Dedifferentiated amniotic fluid mesenchymal stem cell (primary cell): ENCODE results near the gene HNMT.
"Not testable (repeated sequence)": the region's sequence is repeated elsewhere in the genome, so short reads cannot be mapped to it uniquely, and the experiment has no call there.

Source experiments
- DNase-seq: peaks from one replicate; pipeline ENCODE4 v3.0.0-alpha.2; 2016; ENCODE audit errors: extremely low spot score

Gene HNMT

DNA sequence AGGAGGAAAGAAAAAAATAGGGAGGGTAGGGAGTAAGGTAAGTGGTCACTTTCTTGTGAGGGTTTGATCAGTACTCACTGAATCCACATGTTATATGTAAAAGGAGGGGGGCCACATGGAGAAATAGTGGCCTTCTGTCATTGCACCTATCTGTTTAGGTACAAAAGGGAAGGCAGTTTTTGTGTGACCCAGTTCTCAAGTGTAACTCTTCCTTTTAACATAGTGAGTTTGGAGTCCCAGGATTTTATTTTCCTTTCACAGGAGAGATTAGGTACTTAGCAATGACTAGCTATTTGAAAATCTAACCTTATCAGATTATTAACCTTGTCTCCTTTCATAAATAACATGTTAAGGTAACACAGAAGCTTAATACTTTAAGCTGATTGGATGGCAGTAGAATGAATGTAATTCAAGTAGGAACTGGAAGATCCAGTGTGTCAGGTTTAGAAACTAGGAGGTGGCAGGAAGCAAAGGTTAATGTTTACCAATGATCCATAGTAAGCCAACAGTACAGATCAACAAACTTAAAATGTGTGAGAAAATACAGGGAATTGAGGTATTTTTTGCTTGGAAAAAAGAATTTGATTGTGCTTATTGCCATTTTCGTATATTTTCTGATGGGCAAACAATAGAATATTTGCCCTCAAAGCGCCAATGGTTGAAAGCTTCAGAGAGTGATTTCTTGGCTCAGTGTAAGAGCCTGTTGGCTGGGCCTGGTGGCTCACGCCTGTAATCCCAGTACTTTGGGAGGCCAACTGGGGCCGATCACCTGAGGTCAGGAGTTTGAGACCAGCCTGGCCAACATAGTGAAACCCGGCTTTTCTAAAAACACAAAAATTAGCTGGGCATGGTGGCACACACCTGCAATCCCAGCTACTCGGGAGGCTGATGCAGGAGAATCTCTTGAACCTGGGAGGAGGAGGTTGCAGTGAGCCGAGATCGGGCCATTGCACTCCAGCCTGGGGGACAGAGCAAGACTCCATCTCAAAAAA lies 11.3 kb downstream of the HNMT start:
- DNase-seq: no peak

DNA sequence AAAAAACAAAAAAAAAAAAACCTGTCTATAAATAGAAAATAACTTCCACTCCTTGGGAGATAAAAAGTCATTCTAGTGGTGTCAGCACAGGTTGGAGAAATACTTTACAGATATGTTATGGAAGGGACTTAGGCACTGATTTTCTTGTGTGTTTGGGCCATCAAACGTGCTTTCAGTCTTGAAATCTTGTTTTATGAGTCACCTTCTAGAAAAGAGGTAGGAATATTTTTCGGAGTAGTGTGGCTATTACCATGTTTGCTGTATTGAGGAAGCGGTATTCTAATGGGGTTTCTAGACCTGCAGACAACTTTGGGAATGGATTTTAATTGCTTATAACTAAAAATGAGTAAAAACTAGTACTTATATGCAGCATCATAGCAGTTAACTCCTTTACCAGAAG lies 12.0 kb downstream of the HNMT start:
- DNase-seq: no peak

DNA sequence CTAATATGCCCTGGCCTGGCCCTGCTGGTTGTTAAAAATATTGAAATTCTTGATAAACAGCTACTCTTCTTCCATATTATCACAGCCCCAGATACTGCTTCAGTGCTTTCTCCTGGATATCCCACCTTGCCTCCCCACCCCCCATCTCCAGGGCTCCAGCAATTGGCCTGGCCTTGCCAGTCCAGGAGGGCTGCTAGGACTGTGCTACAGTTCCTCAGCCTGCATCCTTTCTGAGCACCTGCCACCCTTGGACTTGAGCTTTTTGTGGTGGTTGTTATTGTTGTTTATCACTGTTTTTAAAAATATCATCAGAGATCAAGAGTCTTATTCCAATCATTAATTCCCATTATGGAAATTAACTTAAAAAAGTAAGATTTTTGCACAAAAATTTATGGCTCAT lies 13.5 kb downstream of the HNMT start:
- no peak for DNase-seq

DNA sequence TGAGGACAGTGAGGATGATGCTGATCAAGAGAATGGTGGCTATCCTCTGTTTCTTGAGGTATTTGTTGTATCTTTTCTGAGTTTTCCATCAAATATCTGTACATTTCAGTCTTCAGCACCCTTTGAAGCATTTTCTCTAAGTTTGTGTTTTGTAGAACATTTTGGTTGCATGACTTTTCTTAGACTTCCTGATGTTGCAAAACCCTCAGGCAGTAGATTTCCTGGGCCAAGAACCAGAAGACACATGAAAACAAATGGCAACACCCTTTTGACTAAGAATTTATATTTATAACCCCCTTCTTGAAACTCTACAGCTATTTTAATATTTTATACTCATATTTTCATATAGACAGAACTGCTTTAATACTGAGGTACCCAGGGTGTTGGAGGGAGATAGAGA lies 16.2 kb downstream of the HNMT start:
- DNase-seq: peak; percentile 35

DNA sequence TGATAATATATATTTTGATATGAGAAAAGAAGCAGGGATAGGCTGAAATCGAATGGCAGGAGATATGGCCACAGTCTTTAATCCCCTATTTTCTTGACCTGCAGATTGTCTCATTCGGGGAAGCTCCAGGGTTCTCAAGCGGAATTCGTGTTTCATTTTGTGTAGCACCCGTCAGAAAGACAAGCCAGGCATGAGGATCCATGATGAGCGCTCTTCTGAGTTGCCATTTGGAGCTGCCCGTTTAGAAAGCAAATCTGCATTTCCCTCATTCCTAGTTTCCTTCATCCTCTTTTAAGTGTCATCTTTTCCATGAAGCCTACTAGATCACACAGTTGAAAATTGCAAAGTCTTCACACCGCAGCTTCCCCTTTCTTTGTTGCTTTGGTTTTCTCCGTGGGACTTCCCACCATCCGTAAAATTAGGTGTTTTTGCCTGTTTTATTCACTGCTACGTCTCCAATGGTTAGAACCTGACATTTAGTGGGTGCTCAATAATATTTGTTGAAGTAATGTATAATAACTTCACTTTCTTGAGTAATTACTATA lies 16.9 kb downstream of the HNMT start:
- DNase-seq: no peak

DNA sequence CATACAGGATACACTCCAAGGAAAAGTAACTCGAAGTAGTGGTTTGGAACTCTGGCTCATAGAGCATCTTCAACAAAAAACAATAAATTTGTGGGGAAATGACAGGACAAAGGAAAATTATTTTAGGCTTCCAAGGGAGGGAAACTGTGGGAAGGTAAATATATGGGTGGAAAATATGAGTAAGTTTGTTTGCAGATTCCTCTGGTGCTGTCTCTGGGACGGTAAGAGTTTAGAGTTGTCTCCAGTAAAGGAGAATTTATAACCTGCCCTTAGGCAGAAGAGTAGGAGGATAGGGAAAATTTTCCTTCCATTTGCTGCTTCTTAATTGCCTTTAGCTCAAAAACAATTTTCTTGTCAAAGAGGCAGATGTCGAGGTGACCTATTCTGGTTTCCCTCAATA lies 19.3 kb downstream of the HNMT start:
- DNase-seq: no peak

DNA sequence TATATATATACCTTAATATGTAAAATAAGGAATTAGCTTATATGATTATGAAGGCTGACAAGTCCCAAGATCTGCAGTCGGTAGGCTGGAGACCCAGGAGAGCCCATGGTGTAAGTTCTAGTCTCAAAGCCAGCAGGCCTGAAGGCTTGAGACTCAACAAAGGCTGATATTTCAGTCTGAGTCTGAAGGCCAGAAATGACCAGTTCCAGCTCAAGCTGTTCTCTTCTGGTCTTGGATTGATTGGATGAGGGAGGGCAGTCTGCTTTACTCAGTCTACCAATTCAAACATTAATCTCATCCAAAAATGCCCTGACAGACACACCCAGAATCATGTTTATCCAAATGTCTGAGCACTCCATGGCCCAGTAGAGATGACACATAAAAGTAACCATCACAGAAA lies 22.0 kb downstream of the HNMT start:
- no peak for DNase-seq

DNA sequence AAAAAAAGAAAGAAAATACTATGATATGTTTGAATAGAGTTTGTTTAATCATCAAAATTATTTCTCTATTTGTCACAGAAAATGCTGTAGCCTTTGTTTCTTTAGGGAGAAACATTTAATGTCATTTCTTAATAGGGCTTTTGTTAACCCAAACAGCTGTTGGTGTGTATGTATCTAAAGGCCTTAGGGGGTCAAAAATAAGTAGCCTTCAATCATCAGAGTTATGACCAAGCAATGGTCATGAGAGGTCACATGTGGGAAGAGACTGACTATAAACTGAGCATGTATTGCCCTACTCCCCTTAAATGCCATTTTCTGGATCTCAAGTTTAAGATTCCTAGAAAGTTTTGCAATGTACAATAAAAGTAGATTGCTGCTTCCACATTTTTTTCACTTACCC lies 22.7 kb downstream of the HNMT start:
- no peak for DNase-seq

DNA sequence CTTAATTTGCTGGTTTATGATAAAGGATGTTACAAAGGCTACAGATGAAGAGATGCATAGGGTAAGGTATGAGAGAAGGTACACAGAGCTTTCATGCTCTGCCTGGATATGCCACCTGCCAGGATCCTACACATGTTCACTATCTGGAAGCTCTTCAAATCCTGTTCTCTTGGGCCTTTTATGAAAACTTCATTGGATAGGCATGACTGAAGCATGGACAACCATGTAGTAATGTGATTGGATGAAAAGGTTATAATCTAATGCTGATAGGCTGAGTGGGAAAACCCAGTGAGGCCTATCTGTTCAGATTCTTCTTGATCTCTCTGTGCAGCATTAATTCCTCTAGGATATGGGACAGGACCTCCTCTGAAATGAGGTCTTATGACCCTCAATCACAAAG lies 26.8 kb downstream of the HNMT start:
- DNase-seq: no peak

DNA sequence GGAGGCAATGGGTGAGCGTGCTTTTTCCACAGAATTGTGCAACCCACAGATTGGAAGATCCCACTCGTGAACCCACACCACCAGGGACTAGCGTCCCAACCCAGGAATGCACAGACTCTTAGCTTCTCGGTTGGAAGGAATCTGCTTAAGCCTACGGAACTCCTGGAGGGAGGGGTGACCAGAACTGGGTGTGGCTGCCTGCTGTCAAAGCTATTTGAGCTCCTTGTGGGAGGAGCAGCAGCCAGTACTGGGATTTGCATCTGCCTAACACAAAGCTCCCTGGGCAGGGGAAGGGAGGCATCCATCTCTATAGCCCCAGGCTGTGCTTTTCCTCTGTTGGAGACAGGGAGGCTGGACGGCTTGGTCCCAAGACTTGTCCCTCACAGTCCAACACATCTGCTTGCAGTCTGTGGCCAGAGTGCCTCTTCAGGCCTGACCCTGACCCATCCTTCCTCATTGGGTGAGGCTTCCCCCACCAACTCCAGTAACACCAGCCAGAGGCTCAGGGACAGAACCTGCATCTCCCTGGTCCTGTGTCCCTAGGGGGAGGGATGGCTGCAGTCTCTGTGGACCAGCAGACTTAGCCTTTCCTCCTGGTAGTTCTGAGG lies 27.9 kb downstream of the HNMT start:
- no peak for DNase-seq

DNA sequence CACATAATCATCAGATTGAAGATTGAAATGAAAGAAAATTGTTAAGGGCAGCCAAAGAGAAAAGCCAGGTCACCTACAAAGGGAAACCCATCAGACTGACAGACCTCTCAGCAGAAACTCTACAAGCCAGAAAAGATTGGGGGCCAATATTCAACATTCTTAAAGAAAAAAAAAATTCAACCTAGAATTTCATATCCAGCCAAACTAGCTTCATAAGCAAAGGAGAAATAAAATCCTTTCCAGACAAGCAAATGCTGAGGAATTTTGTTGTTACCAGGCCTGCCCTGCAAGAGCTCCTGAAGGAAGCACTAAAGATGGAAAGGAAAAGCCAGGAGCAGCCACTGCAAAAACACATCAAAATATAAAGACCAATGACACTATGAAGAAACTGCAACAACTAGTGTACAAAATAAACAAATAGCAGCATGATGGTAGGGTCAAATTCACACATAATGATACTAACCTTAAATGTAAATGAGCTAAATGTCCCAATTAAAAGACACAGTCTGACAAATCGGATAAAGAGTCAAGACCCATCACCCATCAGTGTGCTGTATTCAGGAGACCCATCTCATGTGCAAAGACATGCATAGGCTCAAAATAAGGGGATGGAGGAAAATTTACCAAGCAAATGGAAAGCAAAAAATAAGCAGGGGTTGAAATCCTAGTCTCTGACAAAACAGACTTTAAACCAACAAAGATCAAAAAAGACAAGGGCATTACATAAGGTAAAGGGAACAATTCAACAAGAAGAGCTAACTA lies 29.6 kb downstream of the HNMT start:
- not testable (repeated sequence) for DNase-seq

DNA sequence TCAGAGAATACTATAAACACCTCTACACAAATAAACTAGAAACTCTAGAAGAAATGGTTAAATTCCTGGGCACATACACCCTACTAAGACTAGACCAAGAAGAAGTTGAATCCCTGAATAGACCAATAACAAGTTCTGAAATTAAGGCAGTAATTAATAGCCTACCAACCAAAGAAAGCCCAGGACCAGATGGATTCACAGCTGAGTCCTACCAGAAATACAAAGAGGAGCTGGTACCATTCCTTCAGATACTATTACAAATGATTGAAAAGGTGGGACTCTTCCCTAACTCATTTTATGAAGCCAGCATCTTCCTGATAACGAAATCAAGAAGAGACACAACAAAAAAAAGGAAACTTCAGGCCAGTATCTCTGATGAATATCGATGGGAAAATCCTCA lies 31.1 kb downstream of the HNMT start:
- not testable (repeated sequence) for DNase-seq

DNA sequence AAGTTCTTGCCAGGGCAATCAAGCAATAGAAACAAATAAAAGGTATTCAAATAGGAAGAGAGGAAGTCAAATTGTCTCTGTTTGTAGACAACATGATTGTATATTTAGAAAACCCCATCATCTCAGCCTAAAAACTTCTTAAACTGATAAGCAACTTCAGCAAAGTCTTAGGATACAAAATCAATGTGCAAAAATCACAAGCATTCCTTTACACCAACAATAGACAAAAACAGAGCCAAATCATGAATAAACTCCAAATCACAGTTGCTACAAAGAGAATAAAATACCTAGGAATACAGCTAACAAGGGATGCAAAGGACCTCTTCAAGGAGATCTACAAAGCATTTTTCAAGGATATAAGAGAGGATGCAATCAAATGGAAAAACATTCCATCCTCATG lies 31.9 kb downstream of the HNMT start:
- DNase-seq: not testable (repeated sequence)

DNA sequence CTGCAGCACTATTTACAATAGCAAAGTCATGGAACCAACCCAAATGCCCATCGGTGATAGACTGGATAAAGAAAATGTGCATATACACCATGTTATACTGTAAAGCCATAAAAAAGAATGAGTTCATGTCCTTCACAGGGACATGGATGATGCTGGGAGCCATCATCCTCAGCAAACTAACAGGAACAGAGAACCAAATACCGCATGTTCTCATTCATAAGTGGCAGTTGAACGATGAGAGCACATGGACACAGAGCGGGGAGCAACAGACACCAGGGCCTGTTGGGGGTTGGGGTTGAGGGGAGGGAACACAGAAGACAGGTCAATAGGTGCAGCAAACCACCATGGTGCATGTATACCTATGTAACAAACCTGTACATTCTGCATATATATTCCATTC lies 33.5 kb downstream of the HNMT start:
- no peak for DNase-seq

DNA sequence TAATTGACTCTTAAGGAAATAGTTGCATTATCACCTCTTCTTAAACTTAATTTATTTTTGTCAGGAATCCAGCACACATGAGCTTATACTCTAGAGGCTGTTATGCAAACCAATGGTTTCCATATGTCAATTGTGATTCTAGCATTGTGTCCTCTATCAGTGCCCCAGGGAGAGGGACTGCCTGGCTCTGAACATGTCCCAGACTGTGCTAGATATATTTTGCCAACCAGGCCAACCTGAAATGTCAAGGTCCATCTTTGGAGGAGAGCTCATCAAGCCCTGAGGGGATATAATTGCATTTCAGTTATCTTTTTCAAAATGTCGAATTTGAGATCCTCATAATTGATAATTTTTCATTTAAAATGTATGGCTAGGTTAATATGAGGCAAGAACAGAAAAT lies 34.2 kb downstream of the HNMT start:
- DNase-seq: no peak

DNA sequence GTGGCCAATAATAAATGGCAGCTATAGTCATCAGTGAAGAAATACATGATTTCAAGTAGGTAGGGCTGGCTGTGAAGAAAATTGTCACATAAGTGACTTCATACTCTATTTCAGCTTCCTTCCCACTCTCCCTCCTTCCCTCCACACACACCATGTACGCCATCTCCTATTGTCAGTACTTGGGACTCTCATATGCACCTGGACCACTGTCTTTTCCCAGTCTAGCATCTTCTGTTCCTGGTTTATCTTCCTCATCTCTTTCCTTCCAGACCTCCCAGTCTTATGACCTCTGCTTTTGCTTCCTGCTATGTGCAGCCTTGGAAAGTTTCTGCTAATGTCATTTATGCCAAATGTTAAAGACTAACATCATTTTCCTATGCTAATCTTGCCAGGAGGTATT lies 35.0 kb downstream of the HNMT start:
- DNase-seq: no peak

DNA sequence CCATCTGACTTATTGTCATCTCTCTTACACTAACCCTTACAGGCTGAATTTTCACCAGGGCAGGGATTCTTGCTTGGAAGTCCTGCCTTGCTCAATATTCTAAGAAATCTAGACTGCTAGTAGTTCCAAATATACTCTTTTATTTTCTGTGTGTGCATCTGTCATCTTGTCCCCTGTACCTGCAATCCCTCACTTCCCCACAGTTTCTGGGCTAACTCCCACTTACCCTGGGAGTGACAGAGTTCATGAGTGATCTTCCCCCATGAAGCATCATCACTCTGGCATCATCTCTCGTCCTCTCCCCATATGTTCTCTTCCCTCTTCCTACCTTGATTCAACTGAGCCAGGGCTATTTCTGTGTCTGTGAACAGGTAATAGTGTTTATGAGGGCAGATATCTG lies 35.7 kb downstream of the HNMT start:
- no peak for DNase-seq

DNA sequence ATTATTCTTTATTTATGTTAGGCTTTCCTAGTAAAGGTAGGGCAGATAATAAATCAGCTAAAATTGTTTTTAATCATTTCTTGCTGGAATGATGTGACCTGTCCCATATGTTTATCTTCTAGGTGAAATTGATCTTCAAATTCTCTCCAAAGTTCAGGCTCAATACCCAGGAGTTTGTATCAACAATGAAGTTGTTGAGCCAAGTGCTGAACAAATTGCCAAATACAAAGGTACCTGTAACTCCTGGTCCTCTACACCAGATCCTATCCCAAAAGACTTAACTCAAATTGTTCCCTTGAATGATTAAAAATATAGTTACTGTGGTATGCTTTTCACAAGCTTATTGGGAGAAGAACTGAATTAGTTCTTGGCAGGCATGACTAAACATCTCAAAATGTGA lies 36.5 kb downstream of the HNMT start:
- no peak for DNase-seq

DNA sequence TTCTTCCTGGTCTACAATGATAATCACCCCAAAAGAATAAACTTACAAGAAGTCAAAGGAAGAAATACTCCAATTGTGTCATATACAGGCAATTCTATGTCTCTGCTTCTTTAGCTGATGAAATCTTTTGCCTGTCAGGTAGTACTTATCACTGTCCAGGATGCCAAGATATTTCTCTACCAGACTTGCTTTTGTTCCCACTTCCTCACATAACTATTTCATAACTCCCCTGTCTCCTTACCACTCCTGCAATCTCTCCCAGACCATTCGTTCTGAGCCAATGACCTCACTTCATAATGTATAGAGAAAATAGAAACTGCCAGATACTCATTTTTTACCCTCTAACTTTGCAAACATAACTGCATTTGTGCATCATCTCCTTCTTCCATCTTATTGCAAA lies 39.1 kb downstream of the HNMT start:
- no peak for DNase-seq

DNA sequence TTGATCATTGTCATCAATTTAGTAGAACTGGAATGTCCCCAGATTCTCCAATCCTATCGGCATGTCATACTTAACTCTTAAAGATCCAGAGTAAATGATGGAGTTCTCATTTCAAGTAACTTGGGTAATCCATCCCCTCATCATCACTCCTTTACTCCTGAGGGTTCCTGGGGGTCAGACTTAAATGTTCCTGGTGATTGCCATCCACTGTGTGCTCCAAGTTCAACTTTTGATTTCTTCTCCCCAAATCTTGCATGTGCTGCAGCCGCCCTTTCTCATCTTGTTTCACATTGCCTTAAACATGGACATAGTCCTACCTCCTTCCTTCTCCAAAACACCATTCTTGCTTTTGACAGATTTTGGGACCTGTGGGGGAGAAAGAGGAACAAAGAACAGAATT lies 43.2 kb downstream of the HNMT start:
- no peak for DNase-seq

DNA sequence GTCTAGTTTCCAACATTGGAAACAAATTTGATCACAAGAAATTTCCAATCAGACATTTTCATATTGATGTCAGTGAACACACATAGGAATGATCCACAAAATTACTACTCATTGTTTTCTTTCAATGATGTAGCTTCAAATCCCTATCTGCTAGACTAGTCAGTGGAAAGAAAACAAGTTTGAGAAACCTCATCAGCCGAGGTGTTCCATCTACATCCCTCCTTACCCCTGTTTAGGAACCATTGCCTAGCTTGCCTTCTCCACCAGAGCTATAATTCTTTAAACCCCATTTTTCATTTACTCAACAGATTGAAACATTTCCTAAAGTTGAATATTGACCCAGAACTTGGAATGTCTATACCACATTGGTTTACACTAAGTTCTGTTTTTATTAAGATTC lies 45.3 kb downstream of the HNMT start:
- no peak for DNase-seq

DNA sequence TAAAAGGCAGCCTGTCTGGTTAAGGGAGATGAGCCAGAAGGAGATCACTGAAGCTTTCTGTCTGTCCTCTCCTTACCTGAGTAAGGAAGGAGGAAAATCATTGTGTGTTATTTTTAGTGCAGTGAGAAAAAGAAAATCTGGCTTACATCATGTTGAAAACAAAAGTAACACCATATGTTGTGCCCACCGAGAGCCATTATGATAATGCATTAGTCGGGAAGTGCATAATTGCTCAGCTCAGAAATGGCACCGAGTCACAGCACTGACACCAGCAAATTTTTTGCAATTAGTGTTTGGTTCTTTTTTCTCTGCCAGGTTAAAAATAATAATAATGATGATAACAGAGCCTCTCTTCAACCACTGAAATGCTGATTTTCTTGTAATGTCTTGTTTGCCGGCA lies 46.6 kb downstream of the HNMT start:
- no peak for DNase-seq
